HG03108 (cell line): ENCODE results near the gene CALML4.
"Not testable (repeated sequence)": the region's sequence is repeated elsewhere in the genome, so short reads cannot be mapped to it uniquely, and the experiment has no call there.

Source experiments
- ATAC-seq: cut with Tn5 transposase; IDR thresholded peaks from one replicate; pipeline ENCODE4 v1.9.1; 2021; ENCODE audit warnings: moderate library complexity; ENCODE audit not compliant: unreplicated experiment

Gene CALML4

GRCh38 chr15:68208636-68209240, 3.6 kb upstream of the CALML4 start:
- no peak for ATAC-seq

- no peak for ATAC-seq
Measured at GRCh38 chr15:68208136-68208535, 3.0 kb upstream of the CALML4 start.

DNA sequence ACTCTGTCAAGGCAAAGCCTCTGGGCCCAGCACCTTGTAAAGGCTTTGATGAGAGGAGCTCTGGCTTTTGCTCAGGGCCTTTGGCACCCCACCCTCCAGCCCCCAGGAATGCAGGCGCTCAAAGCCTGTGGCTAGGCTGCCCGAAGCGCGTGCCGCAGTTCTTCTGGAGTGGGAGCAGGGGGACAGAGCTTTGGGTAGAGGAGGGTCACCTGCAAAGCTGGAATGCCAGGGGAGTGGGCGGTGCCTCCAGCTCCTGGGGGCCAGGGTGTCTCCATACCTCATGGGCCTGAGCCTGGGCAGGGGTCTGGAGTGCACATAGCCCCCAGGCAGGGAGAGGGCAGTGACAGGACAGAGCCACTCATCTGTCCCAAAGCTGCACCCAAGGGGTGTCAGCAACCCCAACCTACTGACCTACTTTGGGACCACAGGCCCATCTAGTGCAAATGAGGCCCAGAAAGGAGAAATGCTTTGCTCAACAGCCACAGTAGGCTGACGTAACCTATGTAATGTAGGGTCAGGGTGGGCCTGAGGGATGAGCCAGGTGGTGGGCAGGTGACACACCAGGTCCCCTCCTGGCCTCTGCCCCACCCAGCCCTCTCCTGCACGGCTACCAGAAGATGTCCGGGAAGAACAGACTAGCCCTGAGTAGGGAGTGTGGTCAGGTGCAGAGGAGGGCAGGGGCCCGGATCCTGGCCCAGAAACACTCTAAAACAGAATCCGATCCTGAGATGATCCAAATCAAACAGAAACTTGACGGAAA, 2.2 kb upstream of the CALML4 start:
- no peak for ATAC-seq

- no peak for ATAC-seq
Measured at GRCh38 chr15:68206711-68207151, 1.6 kb upstream of the CALML4 start.

GRCh38 chr15:68205954-68206539, 915 bp upstream of the CALML4 start:
- ATAC-seq = no peak

GRCh38 chr15:68205558-68205944, 419 bp upstream of the CALML4 start:
- no peak for ATAC-seq

DNA sequence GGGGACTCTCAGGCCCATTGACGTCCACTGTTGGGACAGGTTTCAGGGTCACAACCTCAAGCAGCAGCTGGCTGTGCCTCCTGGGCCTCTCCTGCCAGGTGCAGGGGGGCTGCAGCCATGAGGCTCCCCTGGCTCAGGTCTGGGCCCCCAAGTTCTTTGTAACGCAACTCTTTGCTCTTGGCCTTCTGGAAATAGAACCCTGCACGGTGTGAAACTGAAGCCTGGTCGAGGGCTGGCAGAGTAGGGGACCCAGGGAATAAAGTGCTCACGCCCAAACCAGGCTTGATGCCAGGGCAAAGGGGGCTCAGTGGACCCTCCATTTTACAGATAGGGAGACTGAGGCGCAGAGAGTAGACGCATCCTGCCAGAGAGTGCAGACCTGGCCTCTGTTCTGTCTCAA, 771 bp downstream of the CALML4 start:
- ATAC-seq = no peak

DNA sequence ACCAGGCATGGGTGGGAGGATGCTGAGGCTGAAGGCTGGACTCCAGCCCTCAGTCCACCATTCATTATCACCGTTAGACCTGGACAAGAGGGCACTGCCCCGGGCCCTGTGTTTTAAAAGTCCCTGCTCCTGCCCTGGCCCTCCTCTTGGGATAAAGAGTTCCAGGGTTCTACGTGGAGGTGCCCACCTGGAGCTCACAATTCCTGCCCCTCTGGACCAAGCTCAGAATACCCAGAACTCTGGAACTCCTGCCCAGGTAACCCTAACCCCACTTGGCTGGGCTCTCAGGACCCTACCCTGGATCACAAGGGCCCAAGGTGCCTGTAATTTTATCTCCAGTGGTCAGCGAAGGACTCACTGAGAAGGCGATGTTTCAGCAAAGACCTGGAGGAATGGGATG, 1.2 kb downstream of the CALML4 start:
- ATAC-seq = no peak

DNA sequence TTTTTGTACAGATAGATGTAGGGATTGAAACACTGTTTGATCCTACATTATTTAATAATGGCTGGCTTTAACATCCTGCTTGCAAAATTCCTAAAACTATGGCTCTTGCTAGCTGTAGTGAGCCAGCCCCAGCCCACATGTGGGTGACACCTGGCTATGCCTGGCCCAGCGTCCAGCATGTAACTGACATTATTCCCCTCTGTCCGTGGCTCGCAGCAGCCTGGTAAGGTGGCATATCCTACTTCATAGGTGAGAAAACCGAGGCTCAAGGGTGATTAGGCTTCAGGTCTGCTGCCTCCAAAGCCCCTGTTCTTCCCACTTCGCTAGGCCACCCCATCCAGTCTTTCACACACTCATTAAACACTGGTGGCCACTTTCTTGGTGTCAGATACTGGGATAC, 1.6 kb downstream of the CALML4 start:
- ATAC-seq = no peak

- not testable (repeated sequence) for ATAC-seq
Measured at GRCh38 chr15:68202994-68203393, 2.1 kb downstream of the CALML4 start.

GRCh38 chr15:68201879-68202261, 3.3 kb downstream of the CALML4 start:
- ATAC-seq = no peak

- no peak for ATAC-seq
Measured at GRCh38 chr15:68201153-68201878, 3.8 kb downstream of the CALML4 start.

- no peak for ATAC-seq
Measured at GRCh38 chr15:68200016-68200861, 4.9 kb downstream of the CALML4 start.

DNA sequence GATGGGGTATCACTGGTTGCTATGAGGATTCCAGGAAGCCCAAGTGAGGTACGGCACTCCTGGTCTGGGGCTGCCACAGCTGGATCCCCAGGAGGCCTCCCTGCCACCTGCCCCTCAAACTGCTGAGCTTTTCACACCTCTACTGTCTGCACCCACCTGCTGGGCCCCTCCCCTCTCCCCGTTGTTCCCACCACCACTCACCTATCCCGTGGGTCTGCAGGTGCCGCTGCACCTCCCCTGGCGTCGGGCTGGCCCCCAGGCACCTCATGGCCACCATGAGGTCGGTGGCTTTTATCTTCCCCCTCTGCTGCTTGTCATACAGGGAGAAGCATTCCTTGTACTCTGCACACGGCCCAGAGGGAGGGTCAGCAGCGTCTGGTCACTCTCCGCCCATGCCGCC, 5.8 kb downstream of the CALML4 start:
- no peak for ATAC-seq

DNA sequence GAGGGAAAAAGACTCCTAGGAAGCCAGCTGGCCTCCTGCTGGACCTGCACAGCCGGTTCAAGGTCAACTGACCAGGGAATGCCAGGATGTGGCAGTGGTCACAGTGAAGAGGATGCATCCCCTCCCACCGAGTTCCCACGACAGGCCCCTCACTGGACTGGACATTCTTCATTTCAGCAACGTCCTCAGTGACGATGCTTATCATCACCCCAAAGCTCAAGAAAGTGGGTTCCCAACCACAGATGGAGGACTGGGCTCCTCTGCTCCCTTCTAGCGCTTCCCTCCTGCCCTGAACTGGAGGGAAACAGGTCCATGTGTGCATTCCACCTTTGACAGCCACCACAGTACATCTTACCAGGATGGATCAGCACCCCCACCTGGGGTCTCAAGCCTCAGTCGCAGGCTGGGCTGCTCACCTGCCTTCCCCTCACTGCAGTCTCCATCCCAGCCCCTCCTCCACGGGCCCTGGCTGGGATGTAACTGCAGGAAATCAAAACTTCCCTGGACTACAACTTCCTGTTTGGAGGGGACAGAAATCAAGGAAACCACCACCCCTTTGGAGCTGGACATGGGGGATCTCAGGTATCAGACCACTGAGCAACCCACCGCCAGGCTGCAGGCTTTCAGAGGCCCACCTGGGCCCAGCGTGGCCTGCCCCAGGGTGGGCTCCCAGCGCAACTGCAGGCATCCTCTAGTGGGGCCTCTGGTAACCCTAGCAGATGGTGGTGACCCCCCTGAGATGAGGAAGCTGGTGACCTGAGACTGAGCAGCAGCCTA, 7.3 kb downstream of the CALML4 start:
- ATAC-seq = no peak

DNA sequence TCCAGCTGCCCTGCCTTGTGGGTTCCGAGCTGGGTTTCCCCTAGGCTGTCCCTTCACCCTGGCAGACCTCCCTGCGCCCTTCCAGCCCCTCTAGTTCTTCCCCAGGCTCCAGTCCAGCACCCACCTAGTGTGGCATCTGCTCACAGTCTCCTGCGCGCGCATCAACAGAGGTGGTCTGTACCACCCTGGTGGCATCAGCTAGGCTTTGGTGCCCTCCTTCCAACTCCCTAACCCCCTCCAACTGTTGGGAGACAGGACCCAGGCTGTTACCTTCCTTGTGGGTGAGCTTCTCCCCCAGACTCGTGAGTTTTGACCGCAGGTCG, 8.0 kb downstream of the CALML4 start:
- no peak for ATAC-seq

DNA sequence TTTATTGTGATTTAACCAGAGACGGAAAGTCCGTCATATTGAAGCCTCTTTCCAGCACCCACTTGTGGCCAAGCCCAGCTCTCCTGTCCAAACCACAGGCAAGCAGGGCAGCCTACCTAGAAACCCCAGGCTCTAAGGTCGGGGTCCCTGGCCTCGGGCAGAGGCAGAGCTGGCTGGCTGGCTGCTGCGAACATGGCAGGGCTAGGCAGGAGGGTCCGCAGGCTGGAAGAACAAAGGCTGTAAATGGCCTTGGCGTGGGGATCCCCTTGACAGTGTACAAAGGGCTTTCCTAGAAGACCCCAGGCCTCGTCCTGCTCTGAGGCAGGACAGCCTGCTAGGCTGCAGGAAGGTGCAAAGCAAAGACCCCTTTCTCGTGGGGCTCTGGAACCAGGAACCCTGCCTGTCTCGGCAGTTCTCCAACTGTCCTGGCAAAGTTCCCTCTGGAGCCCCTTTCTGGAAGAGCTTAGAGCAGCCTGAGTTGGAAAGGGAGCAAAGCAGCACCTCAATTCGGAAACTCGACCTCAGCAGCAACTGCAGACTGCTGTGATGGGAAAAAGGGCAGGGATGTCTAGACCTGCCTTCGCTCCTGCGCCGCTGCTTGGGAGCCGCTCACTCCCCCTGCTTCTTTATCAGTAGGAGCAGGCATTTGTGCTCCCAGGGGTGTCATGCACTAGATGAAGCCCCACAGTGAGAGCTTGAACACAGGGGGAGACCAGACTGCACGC, 8.5 kb downstream of the CALML4 start:
- ATAC-seq = no peak

DNA sequence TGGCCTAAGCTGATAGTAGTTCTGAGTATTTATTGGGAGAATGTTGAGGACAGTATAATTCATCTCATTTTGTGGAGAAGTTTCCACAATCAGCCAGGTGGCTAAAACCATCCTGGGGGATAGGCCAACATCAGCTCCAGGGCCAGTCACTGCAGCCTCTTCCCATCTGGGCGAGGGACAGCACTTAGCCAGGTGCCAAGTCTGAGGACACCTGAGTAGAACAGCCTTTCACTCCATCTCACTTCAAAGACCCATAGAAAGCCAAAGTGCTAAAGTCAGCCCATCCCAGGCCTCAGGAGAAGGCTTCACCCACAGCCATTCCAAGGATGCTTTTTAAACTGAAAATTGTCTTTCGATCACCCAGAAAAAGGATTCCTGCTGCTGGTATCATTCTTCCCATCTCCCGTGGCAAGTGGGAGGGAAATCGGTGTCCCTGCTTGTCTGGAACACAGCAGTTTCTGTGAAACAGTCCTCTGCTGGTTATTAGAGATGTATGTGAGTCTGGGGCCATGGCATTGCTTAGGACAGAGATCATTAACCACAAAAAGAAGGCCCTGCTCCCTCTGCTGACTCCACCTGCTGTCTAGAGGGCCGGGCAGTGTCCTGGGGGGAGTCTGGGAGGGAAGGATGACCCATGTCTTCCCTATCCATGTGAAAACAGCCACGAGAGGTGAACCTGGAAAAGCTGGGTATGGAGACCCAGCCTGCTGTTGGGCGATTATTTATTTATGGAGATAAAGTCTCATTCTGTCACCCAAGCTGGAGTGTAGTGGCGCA, 9.6 kb downstream of the CALML4 start:
- ATAC-seq = no peak
